Activated CD8-positive, alpha-beta memory T cell treated with anti-CD3 and anti-CD28 coated beads, Interleukin-2, amount 50 U/mL, for 1 hour (primary cell): Measurements from ENCODE around the gene PCYT1A.
"Not testable (repeated sequence)": the region's sequence is repeated elsewhere in the genome, so short reads cannot be mapped to it uniquely, and the experiment has no call there.

Experiments used
- DNase-seq: peaks from one replicate; pipeline ENCODE4 v3.0.0-alpha.2; 2020; ENCODE audit errors: extremely low read depth

The PCYT1A gene

DNA sequence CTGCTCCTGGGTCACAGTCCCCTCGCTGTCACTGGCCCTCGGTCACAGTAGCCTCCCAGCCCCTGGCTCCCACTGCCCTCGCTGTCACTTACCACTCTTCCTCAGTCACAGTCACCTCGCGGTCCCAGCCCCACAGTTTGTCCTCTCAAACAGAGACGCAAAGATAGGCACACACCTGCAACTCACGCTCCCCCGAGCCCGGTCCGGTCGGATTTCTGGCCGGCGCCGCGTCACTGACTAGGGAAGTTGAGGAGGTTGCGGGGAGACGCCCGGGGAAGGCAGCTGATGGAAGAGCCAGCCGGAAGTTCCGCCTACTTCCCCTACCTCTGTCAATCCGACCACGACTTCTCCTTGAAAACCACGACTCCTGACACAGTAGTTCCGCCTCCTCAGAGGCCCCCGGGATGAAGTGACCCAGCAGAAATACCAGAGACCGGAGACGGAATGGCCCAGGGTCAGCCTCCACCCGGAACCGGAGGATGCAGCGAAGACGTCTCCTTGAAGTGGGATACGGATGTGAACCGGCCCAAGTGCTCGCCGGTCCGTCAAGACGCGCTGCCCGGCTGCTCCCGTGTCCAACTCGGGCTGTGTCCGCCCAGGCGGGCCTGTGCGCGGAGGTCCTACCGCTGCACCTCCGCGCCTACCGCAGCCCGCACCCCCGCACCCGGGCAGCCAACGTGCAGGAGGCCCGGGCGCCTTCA lies at the start of gene PCYT1A:
PCYT1A (minus strand) TSS at position 287 of the 701 bp plus-strand sequence. CDS start 17,195 bp downstream, outside the sequence.
- peak; percentile 32 for DNase-seq

DNA sequence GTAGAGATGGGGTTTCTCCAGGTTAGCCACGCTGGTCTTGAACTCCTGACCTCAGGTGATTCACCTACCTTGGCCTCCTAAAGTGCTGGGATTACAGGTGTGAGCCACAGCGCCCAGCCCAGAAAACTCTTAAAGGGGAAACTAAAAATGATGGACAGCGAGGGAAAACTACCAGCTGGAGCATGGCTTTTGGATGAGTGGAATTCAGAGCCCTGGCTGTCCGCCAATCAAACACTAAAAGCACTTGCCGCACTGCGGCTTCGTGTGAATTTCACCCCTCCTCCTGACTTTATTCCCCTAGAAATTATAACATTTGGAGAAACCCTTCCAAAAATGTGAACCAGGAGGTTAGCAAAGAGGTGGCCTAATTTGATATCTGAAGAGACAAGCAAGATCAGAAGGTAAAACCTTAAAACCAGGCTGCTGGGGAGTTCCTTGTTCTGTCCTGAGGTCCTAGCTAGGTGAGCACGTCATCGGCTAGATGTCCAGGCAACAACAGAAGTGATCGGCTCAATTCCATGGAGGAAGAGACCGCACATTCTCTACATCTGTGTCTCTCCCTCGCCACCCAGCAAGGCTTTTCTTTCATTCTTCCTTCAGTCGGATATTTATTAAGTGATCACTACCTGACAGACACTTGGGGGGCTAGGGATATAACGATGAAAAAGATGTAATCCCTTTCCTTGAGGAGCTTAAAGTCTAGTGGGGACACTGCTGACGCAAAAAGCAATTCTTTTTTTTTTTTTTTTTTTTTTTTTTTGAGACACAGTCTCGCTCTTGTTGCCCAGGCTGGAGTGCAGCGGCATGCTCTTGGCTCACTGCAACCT lies 49.0 kb upstream of the PCYT1A start:
- DNase-seq = no peak

DNA sequence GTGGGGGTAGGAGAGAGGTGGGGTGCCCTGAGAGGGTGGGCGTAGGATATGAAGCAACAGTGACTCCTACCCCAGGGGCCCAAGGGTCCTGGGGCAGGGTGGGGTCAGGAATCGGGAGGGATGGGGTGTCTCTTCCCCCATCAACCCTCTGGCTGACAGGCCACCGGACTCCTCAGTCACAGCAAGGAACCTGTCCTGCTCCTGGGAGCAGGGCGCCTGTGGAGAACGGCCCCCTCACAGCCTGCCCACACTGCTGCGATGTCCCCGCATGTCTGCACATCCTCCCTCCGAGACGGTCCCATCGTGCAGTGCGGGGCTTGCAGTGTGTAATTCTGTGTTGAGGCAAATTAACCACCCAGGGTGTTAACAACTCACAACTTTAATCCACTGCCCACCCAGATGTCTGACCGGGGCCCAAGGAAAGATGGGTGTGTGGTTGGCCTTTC lies 48.0 kb upstream of the PCYT1A start:
- no peak for DNase-seq

DNA sequence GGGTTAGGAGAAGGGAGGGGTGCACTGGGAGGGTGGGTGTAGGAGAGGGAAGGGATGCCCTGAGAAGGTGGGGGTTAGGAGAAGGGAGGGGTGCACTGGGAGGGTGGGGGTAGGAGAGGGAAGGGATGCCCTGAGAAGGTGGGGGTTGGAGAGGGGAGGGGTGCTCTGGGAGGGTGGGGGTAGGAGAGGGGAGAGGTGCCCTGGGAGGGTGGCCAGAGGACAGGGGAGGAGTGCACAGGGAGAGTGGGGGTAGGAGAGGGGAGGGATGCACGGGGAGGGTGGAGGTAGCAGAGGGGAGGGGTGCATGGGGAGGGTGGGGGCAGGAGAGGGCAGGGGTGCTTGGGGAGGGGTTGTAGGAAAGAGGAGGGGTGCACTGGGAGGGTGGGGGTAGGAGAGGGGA lies 47.5 kb upstream of the PCYT1A start:
- no peak for DNase-seq

DNA sequence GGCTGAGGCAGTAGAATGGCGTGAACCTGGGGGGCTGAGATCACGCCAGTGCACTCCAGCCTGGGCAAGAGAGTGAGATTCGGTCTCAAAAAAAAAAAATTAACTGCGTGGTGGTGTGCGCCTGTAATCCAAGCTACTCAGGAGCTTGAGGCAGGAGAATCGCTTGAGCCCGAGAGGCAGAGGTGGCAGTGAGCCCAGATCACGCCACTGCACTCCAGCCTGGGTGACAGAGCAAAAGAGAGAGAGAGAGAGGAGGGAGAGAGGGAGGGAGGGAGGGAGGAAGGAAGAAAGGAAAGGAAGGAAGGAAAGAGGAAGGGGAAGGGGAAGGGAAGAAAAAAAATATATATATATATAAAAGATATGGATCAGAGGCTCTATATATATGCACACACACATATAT lies 44.6 kb upstream of the PCYT1A start:
- no peak for DNase-seq

DNA sequence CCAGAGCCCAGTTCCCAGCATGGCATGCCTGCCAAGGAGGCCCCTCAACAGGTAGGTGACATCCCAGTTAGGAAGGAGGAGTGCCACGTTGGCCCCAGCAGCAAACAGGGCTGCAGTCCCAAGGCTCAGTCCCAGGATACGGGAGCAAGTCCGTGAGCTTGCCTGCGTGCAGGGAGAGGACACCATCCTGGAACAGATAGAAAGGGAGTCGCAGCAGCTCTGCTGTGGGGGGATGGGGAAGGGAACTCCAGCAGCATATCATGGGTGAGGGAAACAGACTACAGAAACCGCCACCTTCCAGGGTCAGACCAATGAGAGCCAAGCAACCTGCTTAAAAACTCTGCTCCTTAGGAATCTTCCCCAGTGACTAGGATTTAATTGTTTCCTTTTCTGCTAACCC lies 39.9 kb upstream of the PCYT1A start:
- no peak for DNase-seq

DNA sequence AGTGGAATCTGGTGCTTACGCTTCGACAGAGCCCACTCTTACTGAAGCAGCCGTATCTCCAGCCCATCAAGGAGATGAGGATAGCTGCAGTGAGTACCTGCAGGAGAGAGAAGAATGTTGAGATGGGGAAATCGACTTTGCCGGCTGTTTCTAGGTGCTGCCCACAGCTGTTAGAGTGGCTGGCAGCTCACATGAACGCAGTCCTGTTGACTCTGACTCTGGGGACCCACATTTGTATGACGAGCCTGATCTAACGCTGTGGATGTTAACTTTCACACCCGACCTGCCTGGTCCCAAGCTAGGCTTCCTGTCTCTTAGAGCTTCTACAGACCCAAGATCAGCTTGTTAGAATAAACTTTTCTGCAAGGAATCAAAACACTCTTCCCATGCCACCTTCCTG lies 39.4 kb upstream of the PCYT1A start:
- DNase-seq = no peak

DNA sequence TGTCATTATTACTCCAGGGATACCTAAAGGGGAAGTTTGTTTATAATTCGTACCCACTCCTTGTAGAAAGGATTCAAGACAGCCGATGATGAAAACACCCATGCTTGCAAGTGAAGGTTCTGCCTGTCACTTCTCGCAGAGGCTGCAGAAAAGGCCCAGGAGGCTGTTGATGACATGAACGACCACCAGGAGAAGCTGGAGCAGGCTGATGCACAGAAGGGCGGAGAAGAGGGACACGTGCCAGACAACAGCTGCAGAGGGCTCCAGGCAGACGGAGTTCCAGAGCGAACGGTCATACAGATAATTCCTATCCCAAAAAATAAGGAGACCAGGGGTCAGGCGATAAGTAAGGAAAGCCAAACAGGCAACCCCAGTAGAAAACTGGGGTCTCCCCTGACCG lies 36.2 kb upstream of the PCYT1A start:
- no peak for DNase-seq

DNA sequence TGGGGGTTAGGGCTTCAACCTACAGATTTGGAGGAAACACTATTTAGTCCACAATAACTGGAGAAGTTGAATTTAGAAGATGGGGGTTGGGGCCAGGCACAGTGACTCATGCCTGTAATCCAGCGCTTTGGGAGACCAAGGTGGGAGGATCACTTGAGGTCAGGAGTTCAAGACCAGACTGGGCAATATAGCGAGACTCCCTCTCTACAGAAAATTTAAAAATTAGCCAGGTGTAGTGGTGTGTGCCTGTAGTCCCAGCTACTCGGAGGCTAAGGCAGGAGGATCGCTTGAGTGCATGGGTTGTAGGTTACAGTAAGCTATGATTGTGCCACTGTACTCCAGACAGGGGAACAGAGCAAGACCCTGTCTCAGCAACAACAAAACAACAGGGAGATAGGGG lies 35.5 kb upstream of the PCYT1A start:
- no peak for DNase-seq

DNA sequence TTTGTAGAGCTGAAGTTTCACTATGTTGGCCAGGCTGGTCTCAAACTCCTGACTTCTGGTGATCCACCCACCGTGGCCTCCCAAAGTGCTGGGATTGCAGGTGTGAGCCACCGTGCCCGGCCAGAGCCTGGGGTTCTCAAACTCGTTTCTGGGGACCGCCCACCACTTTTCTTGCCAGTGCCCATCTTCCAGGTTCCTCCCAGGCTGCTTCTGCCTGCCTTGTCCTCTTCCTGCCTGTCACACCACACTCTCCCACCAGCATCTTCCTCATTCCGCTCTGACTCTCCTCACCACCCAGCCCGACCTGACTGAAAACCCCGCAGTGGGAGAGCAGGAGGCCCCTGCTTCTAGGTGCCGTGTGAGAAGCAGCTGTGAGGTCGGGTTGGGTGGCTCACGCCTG lies 33.6 kb upstream of the PCYT1A start:
- no peak for DNase-seq

DNA sequence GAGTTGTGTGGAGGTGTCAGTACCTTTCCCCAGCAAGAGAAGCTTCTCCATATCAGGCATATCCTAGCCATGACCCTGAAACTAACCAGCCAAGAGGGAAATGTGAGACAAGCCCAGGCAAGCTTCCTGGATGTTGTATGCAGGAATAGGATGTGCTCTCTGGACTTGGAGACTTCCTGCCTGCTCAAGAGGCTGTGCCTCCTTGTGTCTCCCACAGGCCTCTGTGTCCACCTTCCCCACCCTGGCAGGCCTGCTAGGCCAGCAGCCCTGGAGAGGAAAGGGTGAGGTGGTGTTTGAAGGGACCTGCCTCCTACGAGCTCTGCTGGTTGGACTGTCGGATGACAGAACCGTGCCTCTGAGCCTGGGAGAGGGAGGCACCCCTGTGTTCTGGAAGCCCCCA lies 32.6 kb upstream of the PCYT1A start:
- DNase-seq = no peak

DNA sequence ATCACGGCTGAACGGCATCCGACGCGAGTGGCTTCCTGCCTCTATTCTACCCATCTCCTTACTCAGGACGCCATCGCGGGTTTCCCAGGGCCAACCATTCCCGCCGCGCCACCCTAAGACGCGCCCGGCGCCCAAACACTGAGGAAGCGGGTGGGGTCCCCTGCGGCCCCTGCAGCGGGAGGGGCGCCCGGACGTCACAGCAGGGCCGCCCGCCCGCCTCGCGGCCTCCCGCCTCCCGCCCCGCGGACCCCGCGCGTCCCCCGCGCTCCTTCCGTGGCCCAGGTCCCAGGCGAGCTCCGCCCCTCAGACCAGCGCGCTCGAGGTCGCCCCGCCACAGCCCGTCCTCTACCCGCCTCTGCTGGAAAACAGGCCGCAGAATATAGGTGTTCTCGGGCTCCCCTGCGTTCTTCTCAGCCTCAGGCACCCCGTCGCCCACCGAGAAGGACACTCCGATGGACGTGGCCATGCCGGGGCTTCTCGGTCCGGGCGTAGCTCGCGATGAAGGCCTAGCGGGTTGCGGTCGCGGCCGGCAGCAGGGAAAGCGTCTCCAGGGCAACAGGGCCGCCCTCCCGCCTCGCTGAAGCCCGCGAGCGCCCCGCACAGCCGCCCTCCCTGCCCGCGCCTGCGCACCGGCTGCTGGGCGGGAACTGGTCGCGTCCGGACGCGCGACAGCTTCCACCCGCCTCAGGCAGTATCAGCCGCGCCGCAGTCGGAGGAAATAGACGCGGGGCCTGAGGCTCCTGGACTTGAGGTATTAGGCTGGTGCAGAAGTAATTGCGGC lies 30.4 kb upstream of the PCYT1A start, which contains the start of gene DYNLT2B:
DYNLT2B (minus strand) TSS at position 554 of the 781 bp plus-strand sequence; CDS start at position 466, 88 bp downstream.
- peak; percentile 53 for DNase-seq

DNA sequence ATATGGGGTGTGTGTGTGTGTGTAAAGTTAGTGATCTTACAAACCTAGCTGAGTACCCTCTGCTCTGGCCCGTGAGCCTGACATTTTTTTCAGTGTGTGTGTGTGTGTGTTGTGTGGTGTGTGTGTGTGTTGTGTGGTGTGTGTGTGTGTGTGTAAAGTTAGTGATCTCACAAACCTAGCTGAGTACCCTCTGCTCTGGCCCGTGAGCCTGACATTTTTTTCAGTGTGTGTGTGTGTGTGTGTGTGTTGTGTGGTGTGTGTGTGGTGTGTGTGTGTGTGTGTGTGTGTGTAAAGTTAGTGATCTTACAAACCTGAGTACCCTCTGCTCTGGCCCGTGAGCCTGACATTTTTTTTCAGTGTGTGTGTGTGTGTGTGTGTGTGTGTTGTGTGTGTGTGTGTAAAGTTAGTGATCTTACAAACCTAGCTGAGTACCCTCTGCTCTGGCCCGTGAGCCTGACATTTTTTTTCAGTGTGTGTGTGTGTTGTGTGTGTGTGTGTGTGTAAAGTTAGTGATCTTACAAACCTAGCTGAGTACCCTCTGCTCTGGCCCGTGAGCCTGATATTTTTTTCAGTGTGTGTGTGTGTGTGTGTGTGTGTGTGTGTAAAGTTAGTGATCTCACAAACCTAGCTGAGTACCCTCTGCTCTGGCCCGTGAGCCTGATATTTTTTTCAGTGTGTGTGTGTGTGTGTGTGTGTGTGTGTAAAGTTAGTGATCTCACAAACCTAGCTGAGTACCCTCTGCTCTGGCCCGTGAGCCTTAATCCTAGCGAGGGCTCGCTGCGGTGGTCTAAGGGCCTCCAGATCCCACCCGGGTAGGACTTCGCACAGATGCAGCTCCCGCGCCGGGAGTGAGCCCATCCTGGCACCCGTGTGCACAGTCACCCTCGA lies 29.5 kb upstream of the PCYT1A start:
- DNase-seq = not testable (repeated sequence)

DNA sequence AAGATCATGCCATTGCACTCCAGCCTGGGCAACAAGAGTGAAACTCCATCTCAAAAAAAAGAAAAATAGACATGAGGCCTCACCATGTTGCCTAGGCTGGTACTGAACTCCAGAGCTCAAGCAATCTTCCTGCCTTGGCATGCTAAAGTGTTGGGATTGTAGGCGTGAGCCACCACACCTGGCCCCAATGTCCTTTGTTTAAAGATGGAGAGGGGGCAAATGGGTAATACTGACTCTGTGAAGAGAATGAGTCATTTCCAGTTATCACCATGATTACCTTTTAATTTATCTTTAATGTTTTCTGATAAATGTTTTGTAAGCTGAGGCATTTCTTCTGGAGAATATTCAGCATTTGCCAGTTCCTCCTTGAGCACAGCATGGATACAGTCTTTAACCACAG lies 28.3 kb upstream of the PCYT1A start:
- DNase-seq = no peak

DNA sequence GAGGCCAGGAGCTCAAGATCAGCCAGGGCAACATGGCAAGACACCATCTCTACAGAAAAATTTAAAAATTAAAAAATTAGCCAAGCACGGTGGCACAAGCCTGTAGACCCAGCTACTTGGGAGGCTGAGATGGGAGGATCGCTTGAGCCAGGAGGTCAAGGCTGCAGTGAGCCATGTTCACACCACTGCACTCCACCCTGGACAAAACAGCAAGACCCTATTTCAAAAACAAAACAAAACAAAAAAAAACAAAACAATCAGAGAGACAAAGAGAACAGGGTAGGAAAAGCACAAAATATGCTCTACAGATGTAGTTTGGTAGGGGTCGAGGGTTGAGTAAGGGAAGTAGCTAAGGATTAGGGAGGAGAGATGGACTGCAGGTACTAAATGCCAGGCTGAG lies 27.1 kb upstream of the PCYT1A start:
- no peak for DNase-seq

DNA sequence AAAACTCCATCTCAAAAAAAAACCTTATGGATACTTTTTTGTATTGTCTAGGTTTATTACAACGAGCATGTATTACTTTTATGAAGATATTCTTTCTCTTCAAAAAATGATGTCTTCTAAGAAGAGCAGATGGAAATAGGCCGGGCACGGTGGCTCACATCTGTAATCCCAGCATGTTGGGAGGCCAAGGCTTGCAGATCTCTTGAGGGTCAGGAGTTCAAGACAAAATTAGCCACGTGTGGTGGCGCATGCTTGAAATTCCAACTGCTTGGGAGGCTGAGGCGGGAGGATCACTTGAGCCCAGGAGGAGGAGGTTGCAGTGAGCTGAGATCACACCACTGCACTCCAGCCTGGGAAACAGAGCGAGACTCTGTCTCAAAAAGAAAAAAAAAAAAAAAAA lies 26.6 kb upstream of the PCYT1A start:
- DNase-seq = not testable (repeated sequence)

DNA sequence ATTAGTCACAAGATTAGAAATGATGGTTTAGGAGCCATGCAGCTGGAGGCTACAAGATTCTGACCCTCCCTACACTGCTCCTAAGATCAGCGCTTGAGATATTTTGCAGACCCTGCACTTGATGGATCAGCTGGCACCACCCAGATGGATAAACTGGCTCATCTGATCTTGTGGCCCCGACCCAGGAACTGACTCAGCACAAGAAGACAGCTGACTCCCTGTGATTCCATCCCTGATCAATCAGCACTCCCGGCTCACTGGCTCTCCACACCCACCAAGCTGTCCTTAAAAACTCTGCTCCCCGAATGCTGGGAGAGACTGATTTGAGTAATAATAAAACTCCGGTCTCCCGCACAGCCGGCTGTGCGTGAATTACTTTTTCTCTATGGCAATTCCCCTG lies 15.4 kb upstream of the PCYT1A start:
- DNase-seq = not testable (repeated sequence)

DNA sequence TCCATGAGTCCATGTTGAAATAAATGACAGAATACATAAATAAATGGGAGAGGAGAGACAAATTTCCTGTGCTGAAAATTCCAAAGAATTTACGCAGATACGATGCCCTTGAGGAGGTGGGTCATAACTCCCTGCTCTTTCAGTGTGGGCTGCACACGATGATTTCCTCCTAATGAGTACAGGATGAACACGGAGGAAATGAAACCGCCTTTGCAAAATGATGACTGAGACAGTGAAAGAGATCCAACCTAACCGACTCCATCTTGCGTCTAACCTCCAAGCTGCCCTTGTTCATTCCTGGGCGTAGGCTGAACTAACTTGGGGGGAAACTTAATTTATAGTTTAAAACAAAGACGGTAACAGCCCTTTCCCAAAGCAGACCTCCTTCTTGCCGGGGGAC lies 15.0 kb upstream of the PCYT1A start:
- DNase-seq = not testable (repeated sequence)

DNA sequence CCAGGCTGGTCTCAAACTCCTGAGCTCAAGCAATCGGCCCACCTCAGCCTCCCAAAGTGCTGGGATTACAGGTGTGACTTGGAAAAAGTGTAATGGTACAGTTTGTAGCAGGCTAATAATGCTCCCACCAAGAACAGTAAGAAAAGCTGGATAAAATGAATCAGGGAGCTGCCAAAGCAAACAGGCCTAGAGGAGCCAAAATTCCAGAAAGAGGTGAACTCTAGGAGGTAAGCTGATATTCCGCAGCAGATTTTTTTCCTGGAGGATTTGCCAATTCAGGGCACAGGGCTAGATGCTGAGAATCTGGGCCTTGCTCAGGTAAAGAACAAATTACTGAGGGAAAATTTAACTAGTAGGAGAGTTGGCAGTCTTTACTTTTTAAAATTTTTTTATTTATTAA lies 11.0 kb upstream of the PCYT1A start:
- DNase-seq = no peak

DNA sequence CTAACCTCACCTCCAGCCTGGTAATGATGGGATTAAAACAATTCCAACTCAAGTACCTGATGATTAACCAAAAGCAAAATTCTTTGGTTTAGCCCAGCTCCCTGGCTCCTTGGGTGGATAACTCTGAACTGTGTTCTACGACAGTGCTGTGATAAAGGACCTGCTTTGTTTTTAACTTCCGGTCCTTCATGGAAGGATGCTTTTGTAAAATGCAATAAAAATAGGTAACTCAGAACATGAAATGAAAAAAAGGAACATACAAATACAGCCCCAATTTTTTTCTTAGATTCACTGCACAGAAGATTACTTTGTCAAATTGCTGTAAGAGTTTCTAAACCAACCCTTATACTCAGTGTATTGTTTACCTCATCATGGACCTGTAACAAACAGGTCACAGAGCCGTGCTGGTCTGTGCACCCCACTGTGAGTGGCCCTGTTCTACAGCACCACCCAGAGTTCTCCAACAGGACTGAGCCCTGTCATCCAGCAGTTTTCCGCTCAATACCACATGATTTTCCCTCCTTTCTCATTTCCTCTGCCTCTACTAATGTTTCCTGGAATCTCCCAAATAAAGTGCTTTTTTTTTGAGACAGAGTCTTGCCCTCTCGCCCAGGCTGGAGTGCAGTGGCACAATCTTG lies 4.9 kb upstream of the PCYT1A start:
- no peak for DNase-seq

DNA sequence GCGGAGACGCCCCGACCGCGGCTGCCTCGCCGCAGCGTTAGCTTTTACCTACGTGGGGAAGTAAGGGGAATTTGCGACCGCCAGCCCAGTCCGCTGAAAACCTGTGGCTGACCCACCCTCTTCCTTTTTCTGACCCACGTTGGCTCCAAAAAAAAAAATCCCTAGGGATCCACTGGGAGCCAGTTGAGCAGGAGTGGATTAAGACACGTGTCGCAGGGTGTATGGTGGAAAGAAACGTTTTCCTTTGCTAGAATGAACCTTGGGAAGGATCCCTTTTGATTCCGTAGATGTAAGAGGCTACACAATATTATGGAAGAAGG lies 575 bp upstream of the PCYT1A start:
- DNase-seq = no peak
